ENCODE measurements around the gene ANXA11. TPM values are rescaled to one million over a fixed set of nuclear protein-coding genes. Genes with fewer than 3 reads are reported as not detected.
"Not testable (repeated sequence)": the region's sequence is repeated elsewhere in the genome, so short reads cannot be mapped to it uniquely, and the experiment has no call there.

The ANXA11 gene
- total RNA-seq, 1 experiment from 2014 or later = 181 TPM

- TF ChIP-seq CEBPB (IDR thresholded peaks at IDR 0.05; ENCODE audit: low read depth) = peak; percentile 32; the same call in 1 of the 2 replicates
- peak; percentile 64; the same call in 1 of the 2 replicates for TF ChIP-seq POLR2AphosphoS5 (IDR thresholded peaks at IDR 0.05; ENCODE audit: low read depth, low read length)
- TF ChIP-seq SP1 (IDR thresholded peaks at IDR 0.05; ENCODE audit: low read depth) = 0 out of 2 replicates have a peak, but pooled peaks have one; percentile 13
- H4K20me1 ChIP-seq (ENCODE audit: insufficient read depth); H3K27me3 ChIP-seq (ENCODE audit: insufficient read depth, low read length); intact Hi-C loops (cut with micrococcal nuclease); H3K9me3 ChIP-seq (ENCODE audit: control insufficient read depth in 1 of 2, insufficient read depth in 1 of 2, low read depth in 1 of 2, low read length in 2 of 2); H3K9me2 ChIP-seq (ENCODE audit: insufficient read depth); H3K4me3 ChIP-seq (replicated peaks in 1 of 2; ENCODE audit: low read depth in 1 of 2, low read length in 2 of 2); H3K79me2 ChIP-seq (ENCODE audit: insufficient read depth, low read length); H3K9ac ChIP-seq (ENCODE audit: low read length); BruUV-seq (replicated peaks); H2AFZ ChIP-seq (ENCODE audit: low read depth, low read length, poor library complexity, severe bottlenecking); ATAC-seq; H3K27ac ChIP-seq (ENCODE audit: low read depth, low read length): not testable (repeated sequence)
- Histone ChIP-seq H3K4me1 (ENCODE audit: control insufficient read depth in 1 of 2, insufficient read depth in 2 of 2, low read length in 2 of 2) (peaks cover 13 to 33% of the 10 kb centered on the region in 2 experiments; a peak in 3 of 4 replicates), H3K36me3 (ENCODE audit: control insufficient read depth in 1 of 2, insufficient read depth in 2 of 2, low read length in 2 of 2) (peaks cover 0 to 16% of the 10 kb centered on the region in 2 experiments; a peak in 2 of 4 replicates), H3K4me2 (ENCODE audit: low read length) (peak overlapping the region; percentile 88; the same call in 1 of the 2 replicates)
- ChIA-PET RAD21 (ENCODE audit: low non-redundant PET in 1 of 2, low total read pairs in 2 of 2, uncharacterized antibody in 2 of 2, unreplicated experiment in 2 of 2) (interaction anchor here (1.4 to 2.1 kb wide), 2 partner anchors 76 to 77 kb away, joined by 3 to 20 read pairs; no protein-coding TSS in a partner anchor), CTCF (interaction anchor here (0.8 to 3.1 kb wide), 4 partner anchors 58 to 115 kb away, joined by 3 to 61 read pairs (median 5); no protein-coding TSS in a partner anchor), POLR2A (interaction anchor here (0.6 to 1.9 kb wide), 2 partner anchors 60 to 189 kb away, joined by 3 to 7 read pairs; partner anchors contain the start of gene ANXA11)
- DNase-seq (ENCODE audit: low read depth, low spot score) = peak; percentile 32
These were observed 59.7 kb downstream of the ANXA11 start for GRCh38 chr10:80145406-80146308.

- Histone ChIP-seq H3K4me3 (replicated peaks in 1 of 2; ENCODE audit: low read depth in 1 of 2, low read length in 2 of 2) (peak overlapping the region; percentile 18 to 39), H3K36me3 (ENCODE audit: control insufficient read depth in 1 of 2, insufficient read depth in 2 of 2, low read length in 2 of 2) (peaks cover 0 to 6% of the 10 kb centered on the region in 2 experiments; a peak in 1 of 4 replicates), H3K9ac (ENCODE audit: low read length) (peak overlapping the region; percentile 33; the same call in 1 of the 2 replicates), H3K27me3 (ENCODE audit: insufficient read depth, low read length) (no peaks in the 10 kb centered on the region), H3K27ac (ENCODE audit: low read depth, low read length) (no peak overlapping the region), H3K9me3 (ENCODE audit: control insufficient read depth in 1 of 2, insufficient read depth in 1 of 2, low read depth in 1 of 2, low read length in 2 of 2) (no peaks in the 10 kb centered on the region), H3K79me2 (ENCODE audit: insufficient read depth, low read length) (no peaks in the 10 kb centered on the region), H3K9me2 (ENCODE audit: insufficient read depth) (no peaks in the 10 kb centered on the region), H4K20me1 (ENCODE audit: insufficient read depth) (no peaks in the 10 kb centered on the region), H3K4me2 (ENCODE audit: low read length) (peak overlapping the region; percentile 88), H3K4me1 (ENCODE audit: control insufficient read depth in 1 of 2, insufficient read depth in 2 of 2, low read length in 2 of 2) (peaks cover 13 to 33% of the 10 kb centered on the region in 2 experiments; a peak in 3 of 4 replicates), H2AFZ (ENCODE audit: low read depth, low read length, poor library complexity, severe bottlenecking) (no peak overlapping the region)
- ChIA-PET POLR2A (interaction anchor here (1.9 kb wide), 1 partner anchor 61 kb away, joined by 7 read pairs; the partner anchor contains the start of gene ANXA11), RAD21 (ENCODE audit: low non-redundant PET in 1 of 2, low total read pairs in 2 of 2, uncharacterized antibody in 2 of 2, unreplicated experiment in 2 of 2) (interaction anchor here in 1 of 2 experiments (0.7 to 2.1 kb wide), 2 partner anchors 15 to 77 kb away, joined by 3 to 20 read pairs; no protein-coding TSS in a partner anchor), CTCF (interaction anchor here (1.4 to 3.1 kb wide), 6 partner anchors 15 to 116 kb away, joined by 3 to 61 read pairs (median 6); no protein-coding TSS in a partner anchor)
- intact Hi-C loops (cut with micrococcal nuclease) = loop anchor here (1.0 to 5.0 kb wide), 2 partner anchors 63 to 78 kb away; partner anchors contain the start of gene ANXA11
- no TSS peak for BruUV-seq (replicated peaks)
- DNase-seq (ENCODE audit: low read depth, low spot score) (no peak), ATAC-seq (peak; percentile 35)
- TF ChIP-seq SIN3A (IDR thresholded peaks at IDR 0.05; ENCODE audit: low read depth) (peak; percentile 4; the same call in 1 of the 2 replicates), ELF1 (IDR thresholded peaks at IDR 0.05; ENCODE audit: borderline replicate concordance, low read depth) (no peak; the same call in 1 of the 2 replicates)
- TF ChIP-seq, protein P1, sequence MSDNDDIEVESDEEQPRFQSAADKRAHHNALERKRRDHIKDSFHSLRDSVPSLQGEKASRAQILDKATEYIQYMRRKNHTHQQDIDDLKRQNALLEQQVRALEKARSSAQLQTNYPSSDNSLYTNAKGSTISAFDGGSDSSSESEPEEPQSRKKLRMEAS (IDR thresholded peaks at IDR 0.05) = no peak; the same call in 1 of the 2 replicates
These were observed 60.6 kb downstream of the ANXA11 start for GRCh38 chr10:80144696-80145131.

Measured in HCT116 (cell line).